Stomach smooth muscle (tissue), 2 donors: ENCODE results near the gene RUFY4.

Experiments
- H3K27ac ChIP-seq: one replicate; pipeline ENCODE4 v1.7.0; 2013; ENCODE audit warnings: mild to moderate bottlenecking, low read length, inconsistent platforms
- H3K27me3 ChIP-seq, 2 donors: one replicate each; pipeline ENCODE4 v1.7.0; 2013; ENCODE audit warnings: low read length in 2 of 2; ENCODE audit not compliant: insufficient read depth in 2 of 2, control insufficient read depth in 1 of 2
- H3K36me3 ChIP-seq, 2 donors: one replicate each; pipeline ENCODE4 v1.7.0; 2013; ENCODE audit warnings: low read length in 2 of 2; ENCODE audit not compliant: control insufficient read depth in 2 of 2, insufficient read depth in 2 of 2
- H3K4me1 ChIP-seq: one replicate; pipeline ENCODE4 v1.7.0; 2013; ENCODE audit warnings: low read length; ENCODE audit not compliant: control insufficient read depth, insufficient read depth
- H3K4me3 ChIP-seq, 2 donors: one replicate each; pipeline ENCODE4 v1.7.0; 2013; ENCODE audit warnings: low read length in 2 of 2
- H3K9ac ChIP-seq, 2 donors: one replicate each; pipeline ENCODE4 v1.7.0; 2013; ENCODE audit warnings: low read length in 2 of 2, mild to moderate bottlenecking in 1 of 2
- H3K9me3 ChIP-seq, 2 donors: one replicate each; pipeline ENCODE4 v1.7.0; 2013; ENCODE audit warnings: low read length in 2 of 2; ENCODE audit not compliant: control insufficient read depth in 2 of 2
- donor health status: healthy.
- donor health status: Pancreatic carcinoma.

The RUFY4 gene

DNA sequence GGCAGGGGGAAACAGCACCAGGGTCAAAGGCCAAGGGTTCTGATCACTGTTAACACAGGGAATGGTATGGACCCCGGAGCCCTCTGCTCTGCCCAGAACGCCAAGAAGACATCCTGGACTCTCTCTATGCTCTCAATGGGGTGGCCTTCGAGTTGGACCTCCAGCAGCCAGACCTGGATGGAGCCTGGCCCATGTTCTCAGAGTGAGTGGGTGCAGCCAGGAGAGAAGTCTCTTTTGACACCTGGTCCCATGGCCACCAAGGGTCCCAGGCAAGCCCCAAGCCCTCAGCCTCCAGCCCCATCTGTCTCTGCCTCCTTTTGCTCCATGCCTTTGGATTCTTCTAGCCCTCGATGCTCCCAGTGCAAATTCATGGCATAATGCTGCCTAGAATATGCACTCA lies 4.1 kb downstream of the RUFY4 start:
- Histone ChIP-seq H3K4me3 (no peak overlapping the region), H3K9ac (no peak overlapping the region), H3K27me3 (peaks cover 2 to 6% of the 10 kb centered on the region in 2 donors), H3K4me1 (peaks cover 4% of the 10 kb centered on the region), H3K27ac (no peak overlapping the region), H3K36me3 (no peaks in the 10 kb centered on the region), H3K9me3 (no peaks in the 10 kb centered on the region)

DNA sequence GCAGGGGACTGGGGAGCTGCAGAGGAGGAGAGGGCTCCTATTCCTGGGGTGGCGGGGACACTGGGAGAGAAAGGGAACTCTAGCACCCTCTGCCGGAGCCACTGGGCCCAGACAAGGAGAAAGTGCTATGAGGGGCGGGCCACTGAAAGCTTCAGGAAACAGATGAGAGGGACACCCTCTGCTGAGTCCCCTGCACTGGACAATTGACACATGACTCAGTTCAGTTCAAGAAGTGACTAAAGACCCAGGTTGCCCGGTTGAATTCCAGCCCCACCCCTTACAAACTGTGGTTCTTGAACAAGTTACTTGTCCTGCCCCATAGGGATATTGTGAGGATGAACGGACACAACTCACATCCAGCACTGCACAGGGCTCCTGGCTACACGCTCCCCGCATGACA lies 5.0 kb downstream of the RUFY4 start:
- no peaks in the 10 kb centered on the region for H3K9me3 ChIP-seq

DNA sequence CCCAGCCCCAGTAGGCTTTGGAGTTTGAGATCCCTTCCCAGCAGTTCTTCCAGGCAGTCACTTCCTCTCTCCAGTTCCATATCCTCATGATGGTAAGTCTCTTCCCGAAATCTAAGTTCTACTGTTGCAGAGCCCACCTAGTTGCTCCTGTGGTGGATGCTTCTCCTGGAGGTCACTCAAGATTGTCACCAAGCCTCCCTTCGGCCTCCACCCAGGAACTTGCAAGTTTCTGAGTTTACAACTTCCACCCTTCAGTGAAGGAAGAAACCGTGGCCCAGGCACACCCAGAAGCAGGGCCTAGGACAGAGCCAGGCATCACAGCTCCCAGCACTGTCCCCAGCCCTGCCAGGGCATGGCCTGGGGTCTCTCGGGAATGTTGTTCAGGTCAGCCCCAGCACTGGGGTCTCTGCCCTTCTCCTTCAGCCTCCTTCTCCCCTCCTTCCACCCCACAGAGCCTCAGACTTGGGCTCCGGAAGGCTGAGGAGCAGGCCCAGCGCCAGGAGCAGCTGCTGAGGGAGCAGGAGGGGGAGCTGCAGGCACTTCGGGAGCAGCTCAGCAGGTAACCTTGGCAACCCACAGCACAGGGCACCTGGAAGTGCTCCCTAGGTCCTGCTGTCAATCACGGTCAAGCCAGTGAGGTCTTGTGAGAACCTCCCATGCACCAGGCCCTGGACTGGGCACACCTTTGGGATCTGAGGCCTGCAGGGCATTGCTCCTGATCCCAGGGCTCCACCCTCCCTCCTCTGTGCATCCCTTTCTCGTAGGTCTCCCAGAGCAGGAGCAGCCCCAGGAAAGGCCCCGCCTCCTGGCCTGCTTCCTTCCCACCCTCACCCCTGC lies 7.1 kb downstream of the RUFY4 start:
- no peaks in the 10 kb centered on the region for H3K9me3 ChIP-seq
- no peak overlapping the region for H3K27ac ChIP-seq
- H3K4me1 ChIP-seq, result no peaks in the 10 kb centered on the region
- H3K9ac ChIP-seq, result no peak overlapping the region
- H3K4me3 ChIP-seq, result no peak overlapping the region
- H3K27me3 ChIP-seq, result peaks cover 0 to 3% of the 10 kb centered on the region in 2 donors
- no peaks in the 10 kb centered on the region for H3K36me3 ChIP-seq

More for the DNA sequence above, 5.0 kb downstream of the RUFY4 start:
- Histone ChIP-seq H3K4me3 (no peak overlapping the region), H3K4me1 (no peaks in the 10 kb centered on the region), H3K27ac (no peak overlapping the region), H3K27me3 (peaks cover 0 to 3% of the 10 kb centered on the region in 2 donors), H3K9ac (no peak overlapping the region), H3K36me3 (no peaks in the 10 kb centered on the region)

DNA sequence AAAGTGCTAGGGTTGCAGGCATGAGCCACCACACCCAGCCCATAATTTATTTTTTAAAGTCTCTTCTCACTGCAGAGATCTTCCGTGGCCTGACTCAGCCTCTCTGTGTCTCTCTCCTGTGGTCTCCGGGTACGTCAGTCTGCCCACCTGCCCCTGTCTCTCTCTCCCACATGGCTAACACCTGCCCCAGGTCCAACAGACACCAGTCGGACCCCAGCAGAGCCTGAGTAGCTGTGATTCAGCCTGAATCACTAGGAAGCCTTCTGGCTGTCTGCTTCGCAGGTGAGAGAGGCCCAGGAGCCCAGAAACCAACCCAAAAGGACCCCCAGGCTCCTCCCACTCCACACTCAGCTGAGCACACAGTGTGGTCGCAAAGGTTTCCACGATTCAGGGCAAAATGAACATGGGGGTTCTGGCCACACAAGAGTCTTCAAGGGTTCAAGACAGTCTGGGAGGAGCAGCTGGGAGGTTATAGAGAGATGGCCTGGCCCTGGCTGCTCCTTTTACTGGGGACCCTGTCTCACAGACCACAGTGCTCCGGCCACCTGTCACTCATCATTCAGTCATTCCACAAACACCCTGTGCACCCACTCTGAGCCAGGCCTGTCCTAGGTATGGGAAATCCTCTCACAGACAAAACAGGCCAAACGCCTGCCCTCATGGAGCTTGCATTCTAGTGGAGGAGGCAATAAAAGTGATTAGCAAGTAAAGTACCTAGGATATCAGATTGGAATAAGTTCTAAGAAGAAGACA lies 8.6 kb downstream of the RUFY4 start:
- Histone ChIP-seq H3K36me3 (no peaks in the 10 kb centered on the region), H3K4me3 (no peak overlapping the region), H3K27me3 (peaks cover 0 to 2% of the 10 kb centered on the region in 2 donors), H3K27ac (no peak overlapping the region), H3K9ac (no peak overlapping the region), H3K4me1 (no peaks in the 10 kb centered on the region), H3K9me3 (no peaks in the 10 kb centered on the region)

DNA sequence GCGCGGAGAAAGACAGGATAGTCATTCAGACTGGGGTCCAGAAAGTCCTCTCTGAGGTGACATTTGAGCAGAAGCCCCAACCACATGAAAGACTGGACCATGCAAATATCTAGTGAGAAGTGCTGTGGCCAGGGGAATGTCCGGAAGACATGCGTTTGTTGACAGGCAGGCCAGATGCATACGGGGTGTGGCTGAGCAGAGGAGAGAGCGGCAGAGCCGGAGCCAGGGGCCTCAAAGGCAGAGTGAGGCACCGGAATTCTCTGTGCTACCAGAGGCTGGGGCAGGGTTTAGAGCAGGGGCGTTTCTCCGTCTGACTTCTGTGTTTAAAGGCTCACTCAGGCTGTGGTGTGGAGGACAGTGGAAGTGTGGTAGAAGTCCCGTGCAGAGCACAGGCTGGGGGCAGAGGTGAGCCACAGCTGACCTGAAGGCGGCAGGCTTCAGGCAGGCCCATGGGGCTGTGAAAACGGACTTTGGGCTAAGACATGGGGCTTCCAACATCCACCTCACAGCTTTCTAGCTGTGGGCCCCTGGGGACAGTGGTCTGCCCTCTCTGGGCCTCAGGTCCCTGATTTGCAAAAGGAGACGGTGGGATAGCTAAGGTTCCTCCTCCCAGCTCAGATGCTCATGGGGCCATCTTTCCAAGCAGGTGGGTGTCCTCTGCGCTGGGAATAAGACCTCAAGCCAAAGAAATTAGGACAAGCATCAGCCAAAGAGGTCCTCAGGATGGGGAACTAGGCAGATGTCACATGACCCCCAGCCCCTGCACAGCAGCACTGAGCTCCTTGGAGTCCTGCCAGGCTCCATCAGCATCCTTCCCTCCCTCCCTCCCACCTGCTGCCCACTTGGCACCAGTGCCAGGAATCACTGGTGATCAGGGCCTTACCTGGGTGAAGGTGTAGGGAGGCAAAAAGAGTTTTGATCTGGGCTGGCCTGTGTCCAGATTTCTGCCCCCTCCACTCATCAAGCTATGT lies 11.2 kb downstream of the RUFY4 start:
- no peak overlapping the region for H3K4me3 ChIP-seq

DNA sequence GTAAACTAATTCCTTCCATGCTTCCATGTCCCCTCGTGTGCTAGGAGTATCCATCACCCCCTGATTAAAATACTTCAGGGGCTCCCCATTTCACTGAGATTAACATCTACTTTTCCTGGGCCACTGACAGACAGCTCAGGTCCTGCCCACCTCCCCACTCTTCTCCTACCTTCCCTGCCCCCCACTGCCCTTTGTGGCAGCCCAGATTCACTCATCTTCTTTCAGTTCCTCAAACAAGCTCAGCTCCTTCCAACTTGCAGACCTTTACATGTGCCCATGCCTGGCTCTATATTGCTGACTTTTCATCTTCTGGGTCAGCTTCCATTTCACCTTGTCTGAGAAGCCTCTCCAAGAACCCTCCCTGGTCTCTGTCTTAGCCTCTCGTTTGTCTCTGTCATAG lies 12.0 kb downstream of the RUFY4 start:
- Histone ChIP-seq H3K27me3 (no peaks in the 10 kb centered on the region), H3K4me3 (no peak overlapping the region), H3K9me3 (peaks cover 0 to under 1% of the 10 kb centered on the region in 2 donors), H3K4me1 (no peaks in the 10 kb centered on the region), H3K9ac (no peak overlapping the region), H3K27ac (no peak overlapping the region), H3K36me3 (no peaks in the 10 kb centered on the region)

More for the DNA sequence above, 11.2 kb downstream of the RUFY4 start:
- Histone ChIP-seq H3K27ac (no peak overlapping the region), H3K9me3 (no peaks in the 10 kb centered on the region), H3K4me1 (no peaks in the 10 kb centered on the region), H3K27me3 (no peaks in the 10 kb centered on the region), H3K36me3 (no peaks in the 10 kb centered on the region), H3K9ac (no peak overlapping the region)

DNA sequence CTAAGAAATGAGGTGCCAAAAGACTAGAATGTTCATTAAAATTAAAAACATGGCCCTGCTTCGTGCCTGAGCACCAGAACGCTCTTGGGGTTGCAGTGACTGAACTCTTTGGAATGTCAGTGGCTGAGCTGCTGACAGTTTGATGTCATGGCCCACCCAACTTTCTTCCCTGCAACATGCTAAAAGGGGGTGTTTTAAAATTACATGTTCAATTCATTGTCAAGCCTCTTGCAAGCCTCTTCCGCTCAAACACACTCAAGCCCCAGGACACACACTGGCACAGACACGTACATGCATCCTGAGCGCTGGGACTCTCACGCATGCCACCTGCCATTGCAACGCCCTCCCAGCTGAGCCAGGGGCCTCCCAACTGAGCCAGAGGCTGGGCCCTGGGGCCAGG lies 12.6 kb downstream of the RUFY4 start:
- no peaks in the 10 kb centered on the region for H3K4me1 ChIP-seq
- no peak overlapping the region for H3K9ac ChIP-seq
- no peak overlapping the region for H3K27ac ChIP-seq
- H3K9me3 ChIP-seq, result peaks cover 2 to 7% of the 10 kb centered on the region in 2 donors
- H3K4me3 ChIP-seq, result no peak overlapping the region
- no peaks in the 10 kb centered on the region for H3K27me3 ChIP-seq
- H3K36me3 ChIP-seq, result no peaks in the 10 kb centered on the region

DNA sequence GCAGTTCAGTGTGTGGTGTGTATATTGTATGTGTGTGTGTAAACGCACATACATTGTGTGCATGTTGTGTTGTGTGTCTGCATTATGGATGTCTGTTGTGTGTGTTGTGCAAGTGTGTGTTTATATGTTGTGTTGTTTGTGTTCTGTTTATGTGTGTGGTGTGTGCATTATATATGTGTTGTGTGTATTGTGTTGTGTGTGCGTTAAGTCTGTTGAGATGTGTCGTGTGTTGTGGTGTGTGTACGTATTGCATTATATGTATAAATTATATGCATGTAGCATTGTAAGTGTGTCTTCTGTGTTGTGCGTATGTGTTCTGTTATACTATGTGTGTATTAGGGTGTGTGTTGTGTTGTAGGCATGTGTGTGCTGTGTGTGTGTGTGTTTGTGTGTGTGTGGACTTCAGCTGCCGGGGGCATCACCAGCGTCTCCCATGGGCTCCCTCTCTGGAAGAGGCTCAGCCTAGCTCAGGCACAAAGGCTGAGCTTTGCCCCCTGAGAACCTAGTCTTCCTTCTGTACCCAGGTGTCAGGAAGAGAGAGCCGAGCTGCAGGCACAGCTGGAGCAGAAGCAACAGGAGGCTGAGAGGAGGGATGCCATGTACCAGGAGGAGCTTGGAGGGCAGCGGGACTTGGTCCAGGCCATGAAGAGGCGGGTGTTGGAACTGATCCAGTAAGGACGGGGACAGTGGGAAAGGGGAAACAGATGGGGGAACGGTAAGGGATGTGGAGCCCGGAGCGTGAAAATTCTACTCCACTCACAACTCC lies 13.7 kb downstream of the RUFY4 start:
- H3K9ac ChIP-seq, result no peak overlapping the region
- H3K27me3 ChIP-seq, result no peaks in the 10 kb centered on the region
- H3K9me3 ChIP-seq, result peaks cover 3 to 7% of the 10 kb centered on the region in 2 donors
- H3K4me1 ChIP-seq, result no peaks in the 10 kb centered on the region
- no peak overlapping the region for H3K27ac ChIP-seq
- H3K4me3 ChIP-seq, result no peak overlapping the region
- no peaks in the 10 kb centered on the region for H3K36me3 ChIP-seq

DNA sequence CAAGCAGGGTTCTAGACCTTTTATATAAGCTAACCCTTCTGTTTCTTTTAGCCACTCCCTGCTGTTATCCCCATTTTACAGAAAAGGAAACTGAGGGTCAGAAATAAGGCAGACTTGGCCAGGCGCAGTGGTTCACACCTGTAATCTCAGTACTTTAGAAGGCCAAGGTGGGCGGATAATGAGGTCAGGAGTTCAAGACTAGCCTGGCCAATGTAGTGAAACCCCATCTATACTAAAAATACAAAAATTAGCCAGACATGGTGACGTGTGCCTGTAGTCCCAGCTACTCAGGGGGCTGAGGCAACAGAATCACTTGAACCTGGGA lies 14.3 kb downstream of the RUFY4 start:
- no peaks in the 10 kb centered on the region for H3K27me3 ChIP-seq
- no peak overlapping the region for H3K4me3 ChIP-seq
- H3K36me3 ChIP-seq, result no peaks in the 10 kb centered on the region
- no peak overlapping the region for H3K27ac ChIP-seq
- no peaks in the 10 kb centered on the region for H3K4me1 ChIP-seq
- H3K9ac ChIP-seq, result no peak overlapping the region
- peaks cover 3 to 7% of the 10 kb centered on the region in 2 donors for H3K9me3 ChIP-seq

DNA sequence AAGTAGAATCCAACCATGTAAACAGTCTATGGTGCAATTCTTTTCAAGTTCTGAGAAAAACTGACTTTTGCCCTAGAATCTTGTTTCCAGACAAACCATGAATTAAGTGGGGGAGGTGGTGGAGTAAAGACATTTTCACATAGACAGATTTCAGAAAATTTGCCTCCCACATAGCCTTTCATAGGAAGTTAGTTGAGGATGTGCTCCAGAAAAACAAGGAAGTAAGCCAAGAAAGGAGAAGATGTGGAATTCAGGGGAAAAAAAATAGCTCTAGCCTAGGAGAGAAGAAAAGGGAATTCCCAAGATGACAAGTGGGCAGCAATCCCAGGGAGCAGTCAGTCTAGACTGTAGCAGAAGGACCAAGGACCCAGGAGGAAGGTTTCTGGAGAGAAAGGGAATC lies 17.4 kb downstream of the RUFY4 start:
- no peak overlapping the region for H3K27ac ChIP-seq
- peaks cover 0 to 2% of the 10 kb centered on the region in 2 donors for H3K27me3 ChIP-seq
- H3K4me3 ChIP-seq, result no peak overlapping the region
- H3K36me3 ChIP-seq, result no peaks in the 10 kb centered on the region
- H3K9me3 ChIP-seq, result peaks cover 3 to 7% of the 10 kb centered on the region in 2 donors
- H3K4me1 ChIP-seq, result no peaks in the 10 kb centered on the region
- no peak overlapping the region for H3K9ac ChIP-seq
